Hypothalamus (tissue), 51 donors: Measurements from ENCODE around the gene HOXD12.

Experiments
- DNase-seq, 51 donors: peaks; one replicate each; lab custom pipeline; 2025; lab: John Stamatoyannopoulos, UW

HOXD12 gene

DNA sequence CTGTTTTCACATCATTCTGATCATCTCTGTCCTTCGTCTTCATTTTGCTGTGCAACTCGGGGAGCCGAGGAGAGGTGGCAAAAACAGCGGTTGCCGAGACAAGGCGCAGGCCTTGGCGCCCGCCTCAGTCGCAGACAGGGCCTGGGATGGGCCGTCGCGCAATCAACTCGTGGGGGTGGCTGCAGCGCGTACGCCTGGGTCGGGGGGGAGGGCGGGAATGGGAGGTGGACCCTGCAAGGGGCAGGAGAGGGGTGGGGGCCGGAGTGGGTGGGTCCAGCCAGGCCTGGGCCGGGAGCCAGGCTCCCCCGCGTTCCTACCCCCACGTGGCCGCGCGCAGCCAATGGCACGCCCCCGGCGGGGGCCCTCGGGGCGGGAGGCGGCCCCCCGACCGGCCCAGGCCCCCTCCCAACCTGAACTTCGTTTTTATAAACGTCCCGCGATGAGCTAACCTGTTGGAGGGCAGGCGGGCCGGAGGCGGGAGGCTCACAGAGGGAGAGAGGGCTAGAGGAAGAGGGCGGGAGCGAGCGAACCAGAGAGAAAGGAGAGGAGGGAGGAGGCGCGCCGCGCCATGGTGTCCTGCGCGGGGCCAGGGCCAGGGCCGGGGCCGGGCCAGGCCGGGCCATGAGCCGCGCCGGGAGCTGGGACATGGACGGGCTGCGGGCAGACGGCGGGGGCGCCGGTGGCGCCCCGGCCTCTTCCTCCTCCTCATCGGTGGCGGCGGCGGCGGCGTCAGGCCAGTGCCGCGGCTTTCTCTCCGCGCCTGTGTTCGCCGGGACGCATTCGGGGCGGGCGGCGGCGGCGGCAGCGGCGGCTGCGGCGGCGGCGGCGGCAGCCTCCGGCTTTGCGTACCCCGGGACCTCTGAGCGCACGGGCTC is 7.1 kb upstream of the HOXD12 start, which contains the start of gene HOXD13:
Gene HOXD13 (plus strand): TSS at position 452 of the 875 bp plus-strand sequence. CDS start 170 bp downstream, at position 622.
- no peak for DNase-seq

GRCh38 chr2:176093145-176093897 is 6.3 kb upstream of the HOXD12 start:
- no peak for DNase-seq

- DNase-seq = no peak
Measured at GRCh38 chr2:176093898-176094249, 5.7 kb upstream of the HOXD12 start.

GRCh38 chr2:176094349-176094748 is 5.2 kb upstream of the HOXD12 start:
- DNase-seq = no peak

GRCh38 chr2:176095421-176095820 is 4.2 kb upstream of the HOXD12 start:
- DNase-seq = no peak

GRCh38 chr2:176096243-176096985 is 3.2 kb upstream of the HOXD12 start:
- no peak for DNase-seq

- DNase-seq = peak in 22 of 51 donors; percentile 2 to 45 (median 12)
Measured at GRCh38 chr2:176096986-176097819, 2.4 kb upstream of the HOXD12 start.

DNA sequence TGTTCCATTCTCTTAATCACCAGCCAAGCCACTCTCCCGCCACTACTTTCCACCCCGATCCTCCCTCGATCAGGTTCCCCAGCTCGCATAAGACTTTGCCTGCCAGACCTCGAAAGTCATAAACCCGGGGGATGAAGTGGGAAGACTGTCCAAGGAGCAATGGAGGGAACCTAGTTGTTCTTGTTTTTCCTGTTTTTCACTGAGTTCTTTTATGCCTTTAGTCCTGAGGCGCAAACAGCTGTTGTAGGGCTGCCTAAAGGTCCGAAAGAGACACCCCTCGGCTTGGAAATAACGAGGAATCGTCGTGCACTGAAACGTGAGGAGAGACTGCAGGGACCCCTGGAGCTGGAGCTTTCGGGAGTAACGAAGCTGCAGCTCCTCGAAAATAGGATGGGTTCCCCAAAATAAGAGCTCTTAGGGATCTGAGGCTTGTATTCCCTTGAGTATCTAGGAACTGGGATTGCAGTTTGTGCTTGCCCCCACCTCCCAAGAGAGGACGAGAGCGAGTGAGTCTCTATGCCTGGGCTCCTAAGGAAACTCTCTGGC is 1.7 kb upstream of the HOXD12 start:
- peak in 2 of 51 donors; percentile 0 to 1 for DNase-seq

DNA sequence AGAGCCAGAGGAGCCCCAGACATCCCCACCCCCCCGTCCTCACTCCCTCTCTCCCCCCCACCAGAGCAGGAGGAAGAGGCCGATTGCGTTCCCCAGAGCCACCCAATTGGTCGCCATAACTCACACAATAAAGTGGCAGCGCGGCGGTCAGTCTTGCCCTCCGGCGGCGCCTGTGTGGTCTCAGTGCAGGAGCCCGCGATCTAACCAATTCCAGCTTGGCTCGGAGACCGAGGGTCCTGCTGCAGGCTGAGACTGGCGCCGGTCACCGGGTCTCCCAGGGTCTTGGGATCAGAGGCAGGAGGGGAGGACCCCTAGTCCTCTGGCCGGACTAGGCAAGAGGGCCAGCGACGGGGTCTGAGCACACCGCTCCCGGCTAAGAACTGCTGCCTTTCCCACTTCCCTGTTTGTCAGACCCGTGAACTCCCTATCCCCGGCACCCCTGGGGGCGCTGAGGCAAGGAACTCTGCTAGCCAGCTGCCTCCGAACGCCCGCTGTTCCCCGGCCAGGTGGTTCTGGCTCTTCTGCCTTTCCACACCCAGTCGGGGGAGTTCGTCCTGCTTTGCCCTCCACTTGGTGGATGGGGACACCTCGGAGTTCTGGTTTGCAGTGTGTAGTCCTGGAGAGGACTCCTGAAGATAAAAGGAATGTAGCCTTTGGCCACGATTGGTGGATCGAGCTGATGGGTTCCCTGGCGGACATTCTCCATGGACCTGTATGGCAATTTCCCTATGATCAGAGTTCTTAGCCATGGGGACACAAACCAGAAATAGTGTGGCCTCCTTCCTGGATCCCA is 1.0 kb upstream of the HOXD12 start:
- DNase-seq = no peak

DNA sequence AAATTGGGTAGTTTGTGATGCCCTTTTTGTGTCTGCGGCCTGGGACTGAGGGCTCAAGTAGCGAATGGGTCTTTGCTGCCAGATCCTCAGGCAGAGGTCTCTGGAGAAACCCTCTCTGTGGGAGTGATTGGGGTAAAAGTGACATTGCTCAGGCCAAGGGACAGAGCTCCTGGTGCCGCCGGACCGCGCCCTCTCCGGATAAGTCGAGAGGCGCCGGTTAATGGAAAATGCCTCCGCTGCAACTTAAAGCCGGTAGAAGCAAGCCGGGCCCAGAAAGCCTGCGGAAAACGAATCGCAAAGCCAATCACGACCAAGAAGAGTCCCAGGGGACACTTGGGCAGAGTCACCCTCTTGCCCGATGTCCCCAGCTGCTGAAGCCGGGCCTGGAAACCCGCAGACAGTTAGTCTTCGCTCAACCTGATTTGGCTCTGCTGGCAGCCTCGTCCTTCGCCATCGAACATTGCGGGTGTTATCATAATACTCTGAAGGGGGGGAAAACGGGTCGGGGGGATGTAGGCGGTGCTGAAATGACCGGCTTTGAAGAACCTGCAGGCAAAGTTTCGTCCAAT is 352 bp upstream of the HOXD12 start:
- no peak for DNase-seq

DNA sequence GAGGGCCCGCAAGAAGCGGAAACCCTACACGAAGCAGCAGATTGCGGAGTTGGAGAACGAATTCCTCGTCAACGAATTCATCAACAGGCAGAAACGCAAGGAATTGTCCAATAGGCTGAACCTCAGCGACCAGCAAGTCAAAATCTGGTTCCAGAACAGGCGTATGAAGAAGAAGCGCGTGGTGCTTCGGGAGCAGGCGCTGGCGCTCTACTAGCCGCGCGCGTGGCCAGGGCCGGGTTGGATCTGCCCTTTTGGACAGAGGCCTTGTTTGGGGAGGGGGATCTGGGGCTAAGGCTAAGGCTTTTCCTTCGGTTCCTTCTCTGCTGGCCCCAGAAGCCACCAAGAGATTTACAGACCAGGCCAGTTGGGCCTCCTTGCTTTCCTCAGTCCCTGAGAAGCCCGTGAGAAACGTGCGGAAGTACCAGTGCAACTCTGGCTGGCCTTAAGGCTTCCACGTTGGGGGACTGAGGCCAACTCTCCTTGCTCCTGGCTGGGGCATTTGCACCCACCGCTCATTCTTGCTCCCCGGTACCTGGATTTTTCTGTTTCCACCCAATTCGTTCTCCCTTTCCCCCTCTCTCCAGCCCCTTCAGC is 1.0 kb downstream of the HOXD12 start:
- DNase-seq = no peak

DNA sequence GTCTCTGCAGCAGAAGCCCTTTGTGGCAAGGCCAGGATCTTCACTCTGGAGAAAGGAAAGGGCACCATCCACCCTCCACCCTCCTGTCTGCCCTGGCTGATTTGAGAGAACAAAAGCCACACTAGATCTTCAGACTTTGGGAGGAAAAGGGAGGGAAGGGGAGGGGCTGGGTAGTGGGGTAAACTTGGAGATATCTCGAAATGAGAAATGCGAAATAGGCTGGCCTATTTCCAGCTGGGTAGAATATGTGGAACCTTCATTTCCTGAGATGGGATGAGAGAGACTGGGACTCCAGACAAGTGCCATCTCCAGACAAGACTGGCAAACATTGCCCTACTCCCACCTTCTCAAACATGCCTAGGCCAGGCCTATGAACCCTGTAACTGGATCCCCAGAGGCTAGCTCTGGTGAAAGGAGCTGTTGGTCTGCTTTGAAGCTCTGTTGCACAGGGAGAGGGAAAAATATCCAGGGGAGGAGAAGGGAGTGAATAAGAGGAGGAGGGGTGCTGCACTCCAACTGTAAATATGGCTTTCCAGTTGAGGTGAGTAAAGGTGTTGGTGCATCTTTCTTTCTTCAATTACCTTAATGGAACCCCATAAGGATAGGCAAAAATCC is 1.7 kb downstream of the HOXD12 start:
- DNase-seq = no peak

- DNase-seq = no peak
Measured at GRCh38 chr2:176101842-176102241, 2.2 kb downstream of the HOXD12 start.

DNA sequence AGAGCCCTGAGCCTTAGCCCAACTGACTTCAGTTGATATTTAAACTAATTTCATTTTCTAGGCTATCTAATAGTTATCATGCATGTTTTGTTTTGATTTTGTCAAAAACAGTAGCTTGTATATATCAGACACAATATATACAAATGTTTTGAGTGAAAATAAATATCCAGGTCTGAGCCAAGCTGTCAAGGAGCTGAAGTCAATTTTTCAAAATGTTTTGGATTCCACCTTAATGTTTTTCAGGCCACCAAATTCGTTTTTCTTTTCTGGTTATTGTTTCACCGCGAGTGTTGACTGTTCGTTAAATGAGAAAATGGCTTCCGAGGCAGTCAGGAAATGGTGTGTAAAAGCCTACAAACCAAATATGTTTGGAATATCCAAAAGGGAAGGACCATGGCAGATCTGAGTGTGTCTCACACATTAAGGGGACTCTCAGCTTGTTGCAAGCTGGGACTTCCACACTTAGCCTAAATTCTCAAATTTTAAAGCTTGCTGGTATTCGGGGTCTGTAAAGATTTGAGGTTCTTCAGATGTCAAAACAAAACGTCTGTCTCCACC is 2.8 kb downstream of the HOXD12 start:
- DNase-seq = no peak

GRCh38 chr2:176103194-176103593 is 3.6 kb downstream of the HOXD12 start:
- DNase-seq = no peak

DNA sequence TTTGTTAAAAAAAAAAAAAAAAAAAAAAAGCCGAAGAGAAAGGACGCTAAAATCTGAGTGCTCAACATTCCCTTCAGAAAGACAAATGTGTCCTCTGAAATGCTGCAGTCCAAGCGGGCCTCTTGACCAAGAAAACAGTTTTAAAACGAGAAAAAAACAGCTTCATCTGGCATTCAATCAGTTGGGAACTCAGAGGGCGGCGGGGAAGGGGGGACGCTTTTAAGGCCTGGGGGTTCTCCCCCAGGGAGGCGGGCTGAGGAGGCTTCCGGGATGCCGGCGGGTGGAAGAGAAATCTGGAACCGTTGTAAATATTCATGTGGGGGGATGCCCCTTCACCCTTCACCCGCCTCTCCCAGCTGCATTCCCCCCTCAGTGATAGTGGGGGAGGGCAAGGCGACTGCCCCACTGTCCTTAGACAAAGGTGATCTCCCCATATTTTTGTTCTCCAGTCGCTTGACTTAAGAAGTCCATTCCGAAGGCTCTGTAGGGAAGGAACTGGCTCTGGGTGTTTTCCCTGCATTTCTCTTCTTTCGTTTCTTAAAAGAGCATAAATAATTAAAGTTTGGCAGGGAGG is 4.2 kb downstream of the HOXD12 start:
- no peak for DNase-seq
